GM21526 (cell line): ENCODE data around the gene VTI1A.
"Not testable (repeated sequence)": the region's sequence is repeated elsewhere in the genome, so short reads cannot be mapped to it uniquely, and the experiment has no call there.

Source experiments
- ATAC-seq: cut with Tn5 transposase; IDR thresholded peaks from one replicate; pipeline ENCODE4 v1.9.1; 2021; ENCODE audit warnings: moderate library complexity; ENCODE audit not compliant: unreplicated experiment, low FRiP score

Gene VTI1A

GRCh38 chr10:112708461-112708860, 261.4 kb downstream of the VTI1A start:
- ATAC-seq = no peak

DNA sequence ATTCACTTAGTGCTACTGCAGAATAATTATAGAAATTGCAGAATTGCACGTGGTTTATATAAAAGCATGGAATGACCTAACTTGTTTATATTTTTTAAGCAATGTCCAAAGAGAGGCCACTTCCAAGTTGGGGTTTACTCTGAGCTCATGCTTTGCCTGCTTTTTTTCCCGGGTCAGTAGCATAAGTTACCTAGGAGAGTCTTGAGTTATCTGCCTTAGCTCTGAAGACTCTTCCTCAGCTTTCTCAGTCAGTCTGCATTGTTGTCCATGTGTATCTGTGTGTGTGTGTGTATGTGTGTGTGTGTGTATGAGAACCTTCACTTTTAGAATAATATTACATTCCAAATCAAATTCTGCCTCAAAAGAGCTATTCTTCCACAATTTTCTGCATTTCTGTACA, 263.5 kb downstream of the VTI1A start:
- no peak for ATAC-seq

DNA sequence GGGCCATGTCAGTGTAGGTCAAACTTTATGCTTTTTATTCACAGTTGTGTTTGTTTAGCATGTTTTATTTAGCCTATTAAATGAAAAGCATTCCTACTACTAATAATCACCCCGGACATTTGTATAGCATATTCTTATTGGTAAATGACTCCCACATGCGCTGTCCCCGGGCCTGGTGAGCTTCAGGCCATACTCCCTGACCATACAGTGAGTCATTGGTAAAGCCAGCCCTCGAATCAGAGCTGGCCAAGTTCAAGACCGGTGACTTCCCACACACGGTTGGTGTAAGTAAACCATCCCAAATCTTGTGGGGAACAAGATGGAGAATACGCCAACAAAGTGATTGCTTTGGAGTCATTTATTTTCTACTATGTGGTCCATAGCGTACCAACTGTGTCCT, 264.4 kb downstream of the VTI1A start:
- ATAC-seq = no peak

DNA sequence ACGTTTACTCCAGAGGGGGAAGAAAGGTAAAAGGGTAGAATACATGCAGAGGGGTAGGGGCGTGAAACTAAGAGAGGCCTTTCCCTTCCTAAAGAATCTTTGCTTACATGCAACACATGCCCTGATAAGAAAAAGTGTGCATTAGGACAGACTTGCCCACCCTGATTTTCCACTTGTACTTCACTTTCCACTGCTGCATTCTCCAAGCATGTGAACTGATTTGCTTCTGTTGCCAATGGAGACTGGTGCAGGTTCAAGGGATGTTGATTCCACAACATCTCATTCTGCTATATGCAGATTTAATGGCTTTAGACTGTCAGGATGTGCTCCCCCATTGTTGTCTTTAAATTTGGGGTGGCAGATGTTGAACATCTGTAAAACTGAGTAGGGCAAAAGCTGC, 265.5 kb downstream of the VTI1A start:
- no peak for ATAC-seq

DNA sequence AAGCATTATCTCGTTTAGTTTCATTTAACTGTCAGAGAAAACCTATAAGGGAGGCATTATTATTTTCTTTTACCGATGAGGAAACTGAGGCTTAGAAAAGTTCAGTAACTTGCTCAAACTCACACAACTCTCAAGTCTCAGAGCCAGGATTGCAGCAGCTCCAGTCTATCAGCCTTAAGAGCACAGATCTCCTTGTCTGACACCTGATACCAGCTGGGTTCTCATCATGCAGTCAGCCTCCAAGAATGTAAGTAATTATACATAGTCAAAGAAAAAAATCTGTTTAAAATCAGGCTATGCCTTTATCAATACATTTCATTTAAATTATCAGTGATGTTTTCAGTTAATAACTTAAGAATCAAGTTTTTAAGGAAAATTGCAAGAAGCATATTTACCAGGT, 266.4 kb downstream of the VTI1A start:
- ATAC-seq = no peak

- ATAC-seq = no peak
Observed at GRCh38 chr10:112715581-112715980, 268.6 kb downstream of the VTI1A start.

- ATAC-seq = no peak
Observed at GRCh38 chr10:112716076-112716475, 269.1 kb downstream of the VTI1A start.

DNA sequence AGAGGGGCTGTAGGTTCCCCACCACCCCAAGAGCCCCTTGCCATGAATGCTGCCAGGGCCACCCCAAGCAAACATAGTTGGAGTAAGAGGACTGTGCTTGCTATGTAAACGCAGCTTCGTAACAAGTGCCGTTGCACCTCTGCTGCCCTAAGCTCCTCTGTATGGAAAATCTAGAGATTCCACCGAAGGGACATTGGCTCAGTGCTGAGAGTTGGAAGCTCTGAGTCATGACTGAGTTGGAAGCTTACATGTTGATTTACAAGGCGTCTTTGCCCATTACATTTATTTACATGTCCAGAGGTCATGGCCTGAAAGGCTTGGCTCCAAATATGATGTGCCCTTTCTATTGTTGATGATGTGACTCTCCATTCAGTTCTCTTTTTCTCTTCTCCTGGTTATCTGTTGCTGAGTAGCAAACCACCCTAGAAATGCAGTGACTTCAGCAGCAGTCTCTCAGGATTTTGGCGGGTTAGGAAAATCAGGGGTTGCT, 270.0 kb downstream of the VTI1A start:
- ATAC-seq = no peak

GRCh38 chr10:112720178-112720577, 273.2 kb downstream of the VTI1A start:
- no peak for ATAC-seq

GRCh38 chr10:112721080-112721698, 274.2 kb downstream of the VTI1A start:
- ATAC-seq = peak; percentile 84

GRCh38 chr10:112722758-112723157, 275.7 kb downstream of the VTI1A start:
- ATAC-seq = no peak

- ATAC-seq = no peak
Observed at GRCh38 chr10:112723876-112724275, 276.9 kb downstream of the VTI1A start.

- ATAC-seq = no peak
Observed at GRCh38 chr10:112724404-112724991, 277.5 kb downstream of the VTI1A start.

DNA sequence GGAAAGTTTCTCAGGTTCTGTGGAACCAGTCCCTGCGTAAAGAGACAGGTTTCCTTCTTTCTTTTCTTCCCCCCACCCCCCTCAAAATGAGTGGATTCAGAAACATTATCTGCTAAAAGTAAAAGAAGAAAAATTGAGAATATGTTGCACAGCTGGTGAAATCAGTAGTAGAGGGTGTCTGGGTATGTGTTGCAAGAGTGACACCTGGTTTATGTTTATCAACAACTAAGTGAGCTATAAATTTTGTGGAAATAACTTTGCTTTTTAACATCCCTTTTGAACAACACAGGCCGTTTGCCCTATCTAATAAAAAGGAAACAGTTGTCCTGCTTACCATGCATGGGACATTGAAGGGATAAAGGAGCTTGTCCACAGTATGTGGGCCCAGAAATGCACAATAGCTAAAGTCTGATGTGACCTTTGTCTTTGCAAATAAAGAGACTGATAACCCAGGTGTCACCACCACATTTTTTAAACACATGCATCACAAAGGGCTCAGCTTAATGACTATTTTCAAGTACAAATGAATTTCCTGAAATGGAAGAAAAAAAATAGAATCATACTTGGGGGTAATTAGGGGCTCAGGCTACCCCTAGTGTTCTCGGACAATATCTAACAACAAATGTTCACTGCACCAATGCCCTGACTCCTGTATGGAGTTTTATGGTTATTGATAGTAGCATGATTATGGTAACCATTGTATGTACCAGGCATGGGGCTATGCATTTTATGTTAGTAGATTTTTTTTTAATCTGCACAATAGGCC, 281.3 kb downstream of the VTI1A start:
- no peak for ATAC-seq

GRCh38 chr10:112728997-112729396, 282.0 kb downstream of the VTI1A start:
- no peak for ATAC-seq

GRCh38 chr10:112731450-112731849, 284.4 kb downstream of the VTI1A start:
- not testable (repeated sequence) for ATAC-seq

- ATAC-seq = no peak
Observed at GRCh38 chr10:112732277-112732921, 285.4 kb downstream of the VTI1A start.

GRCh38 chr10:112735041-112735695, 288.2 kb downstream of the VTI1A start:
- no peak for ATAC-seq

- no peak for ATAC-seq
Observed at GRCh38 chr10:112738606-112739591, 291.9 kb downstream of the VTI1A start.
